ENCODE measurements around the gene UBQLN1.
A peak's percentile ranks its signal among the peaks of the same experiment; 100 is the strongest.

UBQLN1 gene

DNA sequence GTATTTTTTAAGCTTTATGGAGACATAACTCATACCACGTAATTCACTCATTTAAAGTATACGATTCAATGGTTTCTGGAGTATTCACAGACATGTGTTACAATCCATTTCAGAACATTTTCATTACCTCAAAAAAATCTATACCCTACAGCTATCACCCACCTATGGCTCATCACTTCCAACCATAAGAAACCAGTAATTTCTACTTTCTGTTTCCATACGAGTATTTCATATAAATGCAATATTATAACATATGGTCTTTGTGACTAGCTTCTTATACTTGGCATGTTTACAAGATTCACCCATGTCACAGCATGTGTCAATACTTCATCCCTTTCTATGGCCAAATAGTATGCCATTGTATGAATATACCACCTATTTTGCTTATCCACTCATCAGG, 18.8 kb downstream of the UBQLN1 start:
- DNase-seq (ENCODE audit: low spot score) = no peak

DNA sequence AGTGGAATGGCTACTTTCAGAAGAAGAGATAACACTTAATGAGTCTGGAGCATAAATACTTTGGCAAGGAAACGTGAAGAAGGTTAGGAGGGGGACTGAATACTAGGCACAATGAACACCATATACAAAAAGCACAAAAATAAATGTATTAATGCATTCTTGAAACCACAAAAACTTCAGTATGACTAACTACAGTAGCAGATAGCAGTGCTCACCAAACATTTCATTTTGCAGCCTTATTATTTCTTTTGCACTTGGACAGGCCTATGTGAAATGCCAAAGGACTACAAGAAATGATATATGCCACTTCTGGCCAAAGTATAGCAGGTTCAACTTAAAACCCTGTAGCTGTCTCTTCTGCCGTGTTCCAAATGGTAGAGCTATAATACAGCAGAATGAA, 26.3 kb downstream of the UBQLN1 start:
- no peak for DNase-seq (ENCODE audit: low spot score)

DNA sequence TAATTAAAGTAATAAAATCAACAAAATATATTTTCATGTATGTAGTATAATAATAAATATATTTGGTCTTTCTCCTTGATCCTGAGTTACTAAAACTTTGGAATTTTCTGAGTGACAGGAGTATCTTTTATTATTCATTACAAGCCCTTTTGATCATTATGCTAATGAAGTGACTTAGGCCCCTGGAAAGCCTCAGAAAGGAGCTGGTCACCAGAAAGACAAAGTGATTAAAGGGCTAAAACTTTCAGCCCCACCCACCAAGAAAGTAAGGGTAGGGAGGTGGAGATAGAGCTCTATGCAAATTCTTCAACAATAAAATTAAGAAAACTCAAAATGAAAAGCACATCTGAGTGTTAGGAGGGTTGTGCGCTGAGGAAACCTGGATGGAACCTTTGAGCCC, 27.5 kb downstream of the UBQLN1 start:
- no peak for DNase-seq (ENCODE audit: low spot score)

DNA sequence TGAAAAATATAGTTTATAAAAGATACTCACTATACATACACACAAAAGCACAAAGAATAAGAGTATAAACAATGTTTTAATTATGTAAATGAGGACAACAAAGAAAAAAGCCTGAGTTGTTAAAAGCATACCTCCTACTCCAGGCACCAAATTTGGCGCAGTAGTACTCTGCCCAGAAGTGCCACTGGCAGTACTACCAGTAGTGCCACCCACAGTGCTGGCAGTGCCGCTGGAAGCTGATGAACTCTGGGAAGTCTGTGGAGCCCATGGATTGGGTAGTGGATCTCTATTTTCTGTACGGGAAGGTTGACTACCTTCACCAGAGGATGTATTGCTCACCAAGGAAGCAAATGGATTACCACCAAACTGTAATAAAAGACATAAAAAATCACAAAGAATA, 30.2 kb downstream of the UBQLN1 start:
- DNase-seq (ENCODE audit: low spot score) = no peak

DNA sequence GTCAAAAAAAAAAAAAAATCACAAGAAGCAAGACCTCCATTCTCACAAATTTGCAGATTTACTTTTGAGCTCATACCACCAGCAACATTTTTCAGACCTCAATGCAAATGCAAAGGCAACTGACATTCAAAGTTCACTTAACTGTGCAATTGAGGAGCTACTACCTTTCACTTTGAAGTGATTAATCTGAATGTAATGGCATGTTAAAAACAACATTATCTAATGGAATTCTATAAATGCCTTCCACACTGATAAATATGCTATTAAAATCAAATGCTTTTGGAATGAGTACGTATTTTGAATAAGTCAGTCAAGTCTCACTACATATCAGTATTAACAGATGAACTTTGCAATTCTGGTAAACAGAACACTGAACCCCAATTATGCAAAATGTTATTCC, 32.3 kb downstream of the UBQLN1 start:
- no peak for DNase-seq (ENCODE audit: low spot score)

DNA sequence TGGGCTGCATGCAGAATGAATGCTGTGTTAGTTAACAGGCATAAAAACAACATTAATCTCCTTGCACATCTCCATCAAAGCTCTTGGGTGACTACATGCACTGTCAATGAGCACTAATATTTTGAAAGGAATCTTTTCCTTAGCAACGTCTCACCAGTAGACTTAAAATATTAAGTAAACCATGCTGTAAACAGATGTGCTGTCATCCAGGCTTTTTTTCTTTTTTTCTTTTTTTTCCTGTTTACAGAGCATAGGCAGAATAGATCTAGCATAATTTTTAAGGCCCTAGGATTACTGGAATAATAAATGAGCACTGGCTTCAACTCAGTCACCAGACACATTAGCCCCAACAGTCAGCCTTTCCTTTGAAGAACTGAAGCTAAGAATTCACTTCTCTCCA, 36.3 kb downstream of the UBQLN1 start:
- DNase-seq (ENCODE audit: low spot score) = no peak

DNA sequence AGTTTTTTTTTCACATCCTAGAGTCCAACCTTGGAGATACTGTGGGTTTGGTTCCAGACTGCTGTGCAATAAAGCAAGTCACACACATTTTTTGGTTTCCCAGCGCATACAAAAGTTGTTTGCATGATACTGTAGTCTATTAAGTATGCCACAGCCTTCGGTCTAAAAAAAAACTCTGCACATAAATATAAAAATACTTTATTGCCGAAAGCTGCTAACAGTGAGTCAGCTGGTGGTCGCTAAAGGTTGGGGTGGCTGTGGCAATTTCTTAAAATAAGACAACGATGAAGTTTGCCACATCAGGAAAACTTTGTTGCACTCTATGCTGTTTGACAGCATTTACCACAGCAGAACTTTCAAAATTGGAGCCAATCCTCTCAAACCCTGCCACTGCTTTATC, 37.4 kb downstream of the UBQLN1 start:
- DNase-seq (ENCODE audit: low spot score) = no peak

DNA sequence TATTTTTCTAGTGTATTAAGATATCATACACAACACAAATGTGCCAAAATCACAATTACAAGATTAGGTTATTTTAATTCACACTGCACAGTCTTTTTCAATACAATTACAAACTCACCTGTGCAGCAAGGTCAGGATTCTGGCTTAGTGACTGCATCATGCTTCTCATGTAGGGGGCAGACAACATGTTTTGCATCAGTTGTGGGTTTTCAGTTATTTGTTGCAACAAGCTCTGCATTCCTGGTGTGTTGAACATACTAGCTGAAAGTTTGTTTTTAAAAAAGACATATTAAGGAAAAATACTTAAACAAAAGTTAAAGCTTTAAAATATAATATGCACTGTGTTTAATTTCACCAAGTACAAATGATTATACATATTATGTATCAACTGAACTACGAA, 38.7 kb downstream of the UBQLN1 start:
- DNase-seq (ENCODE audit: low spot score) = no peak

DNA sequence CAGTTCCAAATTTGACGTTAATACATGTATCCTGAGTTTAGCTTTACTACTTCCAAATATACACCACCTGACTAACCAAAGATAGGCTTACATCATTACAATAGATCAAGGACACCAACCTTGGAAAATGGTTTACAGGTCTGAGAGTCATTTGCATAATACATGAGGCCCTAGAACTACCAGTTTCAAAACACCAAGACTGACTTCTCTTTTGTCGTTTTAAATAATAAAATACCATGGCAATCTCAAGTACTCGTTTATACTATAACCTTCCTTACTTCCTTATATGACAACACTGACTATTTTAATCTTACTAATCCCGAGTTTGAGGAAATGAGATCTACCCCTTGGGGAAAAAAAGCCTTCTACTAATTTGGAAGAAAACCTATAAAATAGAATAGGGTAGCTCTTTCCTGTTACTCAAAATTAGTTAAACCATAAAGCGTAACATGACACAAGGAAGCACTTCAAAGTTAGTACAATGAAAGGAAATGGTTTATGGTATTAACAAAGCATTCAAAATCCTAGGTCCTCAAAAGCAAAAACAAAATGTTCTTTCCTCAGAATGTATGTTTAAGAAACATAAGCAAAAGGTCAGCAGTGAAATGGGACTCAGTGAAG, 42.1 kb downstream of the UBQLN1 start:
- DNase-seq (ENCODE audit: low spot score) = no peak

DNA sequence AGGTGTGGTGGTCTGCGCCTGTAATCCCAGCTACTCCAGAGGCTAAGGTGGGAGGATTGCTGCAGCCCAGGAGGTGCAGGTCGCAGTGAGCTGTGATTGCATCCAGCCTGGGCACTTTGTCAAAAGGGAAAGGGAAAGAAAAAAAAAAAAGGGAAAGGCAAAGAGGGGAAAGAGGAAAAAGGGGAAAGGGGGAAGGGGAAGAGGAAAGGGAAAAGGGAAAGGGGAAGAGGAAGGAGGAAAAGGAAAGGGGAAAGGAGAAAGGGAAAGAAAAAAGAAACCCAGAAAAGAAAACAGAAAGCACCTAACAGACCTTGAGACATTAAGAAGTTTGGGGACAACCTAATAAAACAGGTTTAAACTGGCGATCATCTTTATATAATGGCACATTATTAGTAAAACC, 44.8 kb downstream of the UBQLN1 start:
- no peak for DNase-seq (ENCODE audit: low spot score)

DNA sequence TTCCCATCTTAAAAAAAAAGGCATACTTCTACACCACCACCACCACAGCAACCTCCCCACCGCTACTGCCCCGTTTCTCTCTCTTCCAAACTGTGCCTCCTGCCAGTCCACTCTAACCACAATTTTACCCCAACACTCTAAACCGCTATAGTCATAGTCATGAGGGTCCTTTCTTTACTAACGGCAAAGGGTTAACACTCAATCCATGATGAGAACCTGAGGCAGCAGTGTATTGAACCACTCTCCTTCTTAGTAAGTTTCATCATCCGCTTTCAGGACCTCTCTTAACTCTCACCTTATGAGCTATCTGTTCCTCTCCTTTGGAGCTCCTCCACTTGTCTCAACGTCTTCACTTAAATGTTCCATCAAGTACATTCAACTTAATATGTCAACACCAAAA, 50.8 kb downstream of the UBQLN1 start:
- no peak for DNase-seq (ENCODE audit: low spot score)

DNA sequence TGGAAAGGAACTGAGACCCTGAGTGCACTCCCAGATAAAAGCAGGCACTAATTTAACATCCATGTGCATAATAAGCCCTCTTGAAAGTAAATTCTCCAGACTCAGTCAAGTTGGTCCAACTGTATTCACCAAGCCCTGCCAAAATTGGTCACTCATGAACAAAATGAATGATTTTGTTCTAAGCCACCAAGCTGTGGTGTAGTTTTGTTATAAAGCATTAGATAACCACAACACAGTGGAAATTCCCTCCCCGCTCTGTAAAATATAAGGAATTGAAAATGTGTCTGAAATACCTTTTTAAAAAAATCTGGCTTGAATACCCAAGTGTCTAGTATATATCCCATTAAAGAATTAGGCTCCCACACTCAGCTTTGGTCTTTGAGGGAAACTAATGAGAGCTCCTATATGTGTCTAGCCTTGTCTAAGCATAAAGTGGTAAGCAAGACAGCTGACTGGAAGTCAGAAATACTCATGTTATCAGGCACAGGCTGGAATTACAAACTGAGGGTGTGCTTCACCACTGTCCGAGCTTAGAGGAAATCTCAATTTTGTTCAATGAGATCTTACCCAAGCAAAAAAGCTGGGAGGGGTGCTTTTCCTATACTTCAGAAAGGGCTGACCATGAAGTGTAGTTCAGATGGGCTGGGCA, 51.6 kb downstream of the UBQLN1 start:
- DNase-seq (ENCODE audit: low spot score) = no peak

DNA sequence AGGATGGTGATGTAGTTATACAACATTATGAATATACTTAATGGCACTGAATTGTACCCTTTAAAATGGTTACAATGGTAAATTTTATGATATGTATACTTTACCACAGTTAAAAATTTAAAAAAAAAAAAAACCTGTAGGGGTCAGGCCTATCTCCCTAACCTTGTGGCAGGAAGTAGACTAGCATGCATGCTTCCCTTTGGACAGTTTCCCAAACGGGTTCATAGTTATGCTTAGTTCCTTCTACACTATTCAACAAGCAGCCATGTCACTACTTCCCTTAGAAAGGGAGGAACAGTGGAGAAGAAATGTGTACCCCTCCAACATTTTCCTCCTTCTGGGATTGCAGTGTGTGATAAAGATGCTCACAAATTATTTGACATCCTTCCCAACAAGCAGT, 52.3 kb downstream of the UBQLN1 start:
- DNase-seq (ENCODE audit: low spot score) = no peak

DNA sequence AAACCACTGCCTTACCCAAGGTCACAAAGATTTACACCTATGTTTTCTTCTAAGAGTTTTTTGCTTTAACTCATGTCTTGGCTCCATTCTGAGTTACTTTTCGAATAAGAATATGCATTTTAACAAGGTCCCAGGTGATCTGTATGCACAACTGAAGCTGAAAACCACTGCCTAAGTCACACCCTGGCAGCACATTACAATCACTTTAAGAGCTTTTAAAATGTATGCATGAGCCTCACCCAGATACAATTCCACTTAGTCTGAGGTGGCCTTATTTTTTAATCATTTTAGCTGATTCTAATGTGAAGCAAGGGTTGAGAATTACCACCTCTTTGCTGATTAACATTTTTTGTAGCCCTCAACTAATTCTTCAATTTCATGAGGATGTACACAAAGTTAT, 55.3 kb downstream of the UBQLN1 start:
- DNase-seq (ENCODE audit: low spot score) = no peak

DNA sequence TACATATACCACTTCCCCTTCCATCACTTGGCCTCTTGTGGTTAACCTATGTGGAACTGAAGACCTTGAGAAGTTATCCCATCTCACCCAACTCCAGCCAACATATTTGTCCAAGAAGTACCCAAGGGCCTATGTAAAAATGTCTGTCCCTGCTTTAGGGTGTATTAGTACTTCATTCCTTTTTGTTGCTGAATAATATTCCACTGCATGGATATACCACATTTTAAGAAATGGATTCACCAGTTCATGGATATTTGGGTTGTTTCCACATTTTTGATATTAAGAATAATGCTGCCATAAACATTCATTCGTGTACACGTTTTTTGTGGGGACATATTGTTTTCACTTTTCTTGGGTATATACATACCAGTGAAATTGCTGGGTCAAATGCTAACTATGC, 56.2 kb downstream of the UBQLN1 start:
- DNase-seq (ENCODE audit: low spot score) = no peak

DNA sequence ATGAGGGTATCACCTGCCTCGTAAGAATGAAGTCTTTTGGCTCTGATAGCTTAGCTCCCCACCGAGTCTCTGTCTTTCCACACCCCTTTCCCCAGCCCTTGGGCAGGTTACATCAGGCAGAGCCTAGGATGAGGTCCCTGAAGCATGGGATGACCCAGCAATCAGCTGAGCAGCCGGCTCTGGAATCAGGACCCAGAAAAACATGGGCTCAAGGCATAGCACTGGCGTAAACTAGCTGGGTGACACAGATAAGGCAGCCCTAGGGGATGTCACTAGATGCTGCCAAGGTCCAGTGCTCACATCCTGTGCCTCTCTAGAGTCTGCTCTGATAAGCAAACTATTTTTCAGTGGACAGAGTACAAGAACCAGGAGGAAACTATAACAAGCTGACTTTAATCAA, 58.2 kb downstream of the UBQLN1 start:
- no peak for DNase-seq (ENCODE audit: low spot score)

DNA sequence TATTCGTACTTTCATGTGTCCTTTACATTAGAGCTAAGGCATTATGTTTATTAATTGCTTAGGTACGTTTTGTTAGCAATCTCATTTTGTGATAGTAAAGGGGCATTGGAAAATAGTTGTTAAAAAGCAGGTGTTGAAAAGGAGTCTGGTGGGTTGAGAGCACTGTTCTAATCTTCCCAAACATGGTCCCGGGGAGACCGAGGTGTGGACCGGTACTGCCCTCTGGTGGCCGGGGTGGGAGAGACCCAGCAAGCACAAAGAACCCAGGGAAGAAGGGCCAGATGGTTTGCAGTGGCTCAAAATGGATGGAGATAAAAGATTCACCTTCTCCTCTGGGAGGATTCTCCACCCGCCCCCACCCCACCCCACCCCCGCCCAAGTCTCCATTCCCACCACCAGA, 58.7 kb downstream of the UBQLN1 start:
- DNase-seq (ENCODE audit: low spot score) = peak; percentile 39

DNA sequence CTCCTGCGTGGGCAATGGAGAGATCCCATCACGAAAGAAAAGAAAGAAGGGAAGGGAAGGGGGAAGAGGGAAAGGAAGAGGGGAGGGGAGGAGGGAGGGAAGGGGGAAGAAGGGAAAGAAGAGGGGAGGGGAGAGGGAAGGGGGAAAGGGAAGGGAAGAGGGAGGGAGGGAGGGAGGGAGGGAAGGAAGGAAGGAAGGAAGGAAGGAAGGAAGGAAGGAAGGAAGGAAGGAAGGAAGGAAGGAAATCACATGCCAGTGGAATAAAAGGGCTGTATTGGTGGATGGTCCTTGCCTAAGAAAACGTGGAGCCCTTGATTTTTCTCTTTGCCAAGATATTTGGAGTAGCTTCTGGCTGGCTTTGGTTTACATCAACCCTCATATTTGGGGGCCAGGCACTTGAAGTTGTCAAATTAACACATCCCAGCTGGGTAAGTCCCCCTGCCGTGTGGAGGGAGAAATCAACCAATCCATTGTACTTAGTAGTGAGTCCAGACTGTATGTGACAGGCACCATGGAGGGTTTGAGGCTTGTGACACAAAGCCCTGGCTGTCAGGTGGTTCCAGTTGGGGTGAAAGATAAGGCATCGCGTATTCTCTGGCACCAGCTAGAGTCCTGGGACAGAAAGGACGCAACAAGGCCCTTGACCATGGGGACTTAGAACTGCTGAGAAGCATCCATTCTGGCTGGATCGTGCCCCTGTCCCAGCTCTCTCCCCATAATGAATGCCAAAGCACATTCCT, 61.1 kb downstream of the UBQLN1 start:
- DNase-seq (ENCODE audit: low spot score) = no peak

DNA sequence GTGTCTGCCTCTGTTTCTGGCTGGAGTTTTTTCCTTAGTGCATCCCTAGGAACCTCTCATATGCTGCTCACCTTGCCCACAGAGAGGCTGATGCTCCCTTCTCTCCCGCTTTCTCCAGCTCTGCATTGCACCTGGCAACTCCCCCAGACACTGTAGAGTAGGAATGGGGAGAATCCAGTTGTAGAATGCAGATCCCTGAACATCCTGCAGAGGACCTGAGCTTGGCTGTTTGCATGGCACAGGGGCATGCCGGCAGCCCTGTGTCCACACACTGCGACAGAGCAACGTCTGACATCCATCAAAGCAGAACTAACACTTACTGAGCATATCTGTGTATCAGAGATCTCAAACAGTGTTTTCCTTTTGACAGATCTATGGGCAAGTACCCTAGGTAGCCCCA, 65.0 kb downstream of the UBQLN1 start:
- DNase-seq (ENCODE audit: low spot score) = no peak

DNA sequence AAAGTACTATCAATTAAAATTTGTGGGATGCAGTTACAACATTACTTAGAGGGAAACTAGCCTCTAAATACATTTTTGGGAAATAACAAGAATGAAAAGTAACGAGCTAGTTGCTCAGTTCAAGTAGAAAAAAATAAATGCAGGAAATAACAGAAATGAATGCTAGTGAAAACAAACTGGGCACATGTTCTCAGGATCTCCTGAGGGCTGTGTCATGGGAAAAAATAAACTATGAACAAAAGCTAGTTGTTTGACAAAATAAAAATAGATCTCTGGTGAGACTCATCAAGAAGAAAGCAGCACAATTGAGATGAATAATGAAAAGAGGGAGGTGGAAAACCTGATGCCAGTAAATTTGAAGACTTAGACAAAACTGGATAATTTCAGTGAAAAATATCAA, 68.5 kb downstream of the UBQLN1 start:
- DNase-seq (ENCODE audit: low spot score) = no peak

DNA sequence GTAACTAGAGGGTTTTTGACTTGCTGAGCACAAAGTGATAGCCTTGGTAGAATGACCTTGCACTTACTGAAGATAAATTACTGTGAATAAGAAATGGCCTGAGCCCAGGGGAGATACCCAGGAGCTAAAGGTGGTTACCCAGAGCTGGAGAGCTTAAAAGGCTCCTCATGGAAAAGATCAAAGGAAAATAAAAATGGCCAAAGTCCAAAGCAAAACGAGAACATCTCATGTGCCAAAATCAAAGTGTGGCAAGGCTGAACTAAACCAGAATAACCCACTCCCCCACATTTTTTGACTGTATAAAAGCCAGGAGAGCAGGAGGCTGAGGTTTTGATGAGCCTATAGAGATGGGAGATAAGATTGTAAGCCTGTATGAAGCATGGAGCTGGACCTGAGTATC, 70.4 kb downstream of the UBQLN1 start:
- no peak for DNase-seq (ENCODE audit: low spot score)

DNA sequence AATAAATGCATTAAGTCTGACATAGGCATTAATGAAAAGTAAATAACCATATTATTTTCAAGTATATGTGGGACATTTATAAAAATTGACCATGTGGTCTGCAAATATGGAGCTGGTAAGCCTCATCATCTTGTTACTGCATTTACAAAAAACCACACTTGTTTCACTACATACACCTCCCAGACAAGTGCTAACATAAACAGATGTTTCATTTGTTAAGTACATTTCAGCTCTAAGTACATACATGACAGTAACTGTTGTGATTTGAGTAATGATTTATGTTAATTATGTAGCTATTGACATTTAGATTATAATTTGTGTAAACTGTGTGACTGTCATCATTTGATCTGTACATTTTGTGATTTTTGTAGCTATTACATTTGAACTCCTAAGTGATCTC, 70.9 kb downstream of the UBQLN1 start:
- DNase-seq (ENCODE audit: low spot score) = no peak

DNA sequence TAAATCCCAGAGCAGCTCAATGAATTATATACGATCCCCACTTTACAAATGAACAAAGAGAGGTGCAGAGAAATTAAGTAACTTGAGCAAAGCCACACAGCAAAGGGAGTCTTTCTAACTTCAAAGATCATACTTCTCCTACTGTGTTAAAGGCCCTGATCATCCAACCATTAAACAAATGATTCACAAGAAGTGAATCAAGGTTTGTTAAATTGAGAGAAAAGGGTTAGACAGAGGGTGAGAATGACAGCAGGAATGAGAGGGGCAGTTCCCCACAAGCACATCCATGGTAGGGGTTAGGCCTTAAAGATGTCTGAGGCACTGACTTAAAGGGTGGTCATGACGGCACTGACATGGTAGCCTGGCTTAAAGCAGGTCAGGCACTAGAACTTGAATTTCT, 74.1 kb downstream of the UBQLN1 start:
- no peak for DNase-seq (ENCODE audit: low spot score)

DNA sequence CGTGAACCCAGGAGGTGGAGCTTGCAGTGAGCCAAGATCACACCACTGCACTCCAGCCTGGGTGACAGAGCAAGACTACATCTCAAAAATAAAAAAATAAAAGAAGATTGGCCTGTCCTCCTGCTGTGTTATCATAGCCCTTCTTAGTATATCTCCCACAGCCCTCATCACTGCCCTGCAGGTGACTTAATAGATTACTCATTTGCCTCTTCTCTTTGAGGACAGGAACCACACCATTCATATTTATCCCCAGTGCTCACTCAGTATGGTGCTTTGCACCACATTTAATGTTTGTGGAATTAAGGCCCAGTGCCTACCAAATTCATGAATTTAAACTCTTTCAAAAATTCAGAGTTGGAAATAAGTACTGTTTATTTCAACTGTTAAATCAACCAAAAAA, 74.5 kb downstream of the UBQLN1 start:
- DNase-seq (ENCODE audit: low spot score) = no peak

Data from cerebellar cortex (tissue), 1 donor.